ENCODE measurements around the gene ASCL5.

The ASCL5 gene

DNA sequence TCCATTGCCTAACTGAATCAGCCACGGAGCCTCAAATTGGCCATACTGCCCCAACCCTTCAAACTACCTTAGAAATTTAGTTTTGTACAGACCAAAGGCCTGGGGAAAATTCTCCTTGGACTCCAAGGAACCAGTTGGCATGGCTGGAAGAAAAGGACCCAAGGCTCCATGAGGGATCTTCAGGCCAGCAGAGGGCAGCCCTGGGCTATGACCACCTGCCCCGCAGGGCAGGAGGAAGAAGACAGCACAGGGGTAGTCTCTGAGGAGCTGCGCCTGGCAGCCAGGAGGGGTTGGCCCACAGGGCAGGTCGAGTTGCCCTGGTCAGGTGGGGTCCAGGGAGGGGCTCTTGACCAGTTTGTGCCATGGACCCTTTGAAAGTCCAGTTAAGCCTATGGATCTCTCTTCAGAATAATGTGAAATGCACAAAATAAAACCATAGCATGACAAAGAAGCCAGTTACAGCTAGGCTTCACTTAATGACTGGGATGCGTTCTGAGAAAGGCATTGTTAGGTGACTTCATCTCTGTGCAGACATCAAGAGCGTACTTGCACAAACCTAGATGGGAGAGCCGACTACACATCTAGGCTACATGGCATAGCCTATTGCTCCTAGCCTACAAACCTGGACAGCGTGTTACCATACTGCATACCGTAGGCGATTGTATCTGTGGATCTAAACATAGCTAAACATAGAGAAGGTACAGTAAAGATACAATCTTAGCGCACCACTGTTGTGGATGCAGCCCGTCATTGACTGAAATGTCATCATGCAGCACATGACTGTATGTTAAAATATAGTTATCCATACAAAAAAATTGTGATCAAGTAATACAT, 40.9 kb downstream of the ASCL5 start:
- peak; percentile 29 for DNase-seq (ENCODE audit: low spot score)

DNA sequence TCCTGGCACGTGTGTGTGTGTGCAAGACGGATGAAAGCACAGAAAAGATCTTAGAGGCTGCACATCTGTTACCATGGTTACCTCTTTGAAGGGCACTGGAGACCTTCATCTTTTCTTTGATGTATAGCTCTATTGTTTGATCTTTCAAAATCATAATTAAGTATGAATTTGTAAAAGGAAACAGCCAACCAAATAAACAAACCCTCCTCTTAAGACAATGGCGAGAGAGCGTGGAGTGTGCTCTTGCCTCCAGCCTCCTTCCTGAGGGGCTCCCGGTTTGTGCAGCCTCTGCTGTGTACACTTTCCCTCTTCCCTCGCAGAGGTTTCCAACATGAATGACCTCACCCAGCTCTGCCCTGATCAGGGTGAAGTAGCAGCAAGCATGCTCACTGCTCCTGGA, 42.7 kb downstream of the ASCL5 start:
- DNase-seq (ENCODE audit: low spot score), result no peak

GRCh38 chr1:201083741-201084140, 43.2 kb downstream of the ASCL5 start:
- DNase-seq (ENCODE audit: low spot score), result no peak

GRCh38 chr1:201080135-201080534, 46.8 kb downstream of the ASCL5 start:
- DNase-seq (ENCODE audit: low spot score), result no peak

- DNase-seq (ENCODE audit: low spot score), result no peak
Observed at GRCh38 chr1:201077736-201078135, 49.2 kb downstream of the ASCL5 start.

- DNase-seq (ENCODE audit: low spot score), result no peak
Observed at GRCh38 chr1:201077116-201077515, 49.9 kb downstream of the ASCL5 start.

- no peak for DNase-seq (ENCODE audit: low spot score)
Observed at GRCh38 chr1:201076092-201076491, 50.9 kb downstream of the ASCL5 start.

DNA sequence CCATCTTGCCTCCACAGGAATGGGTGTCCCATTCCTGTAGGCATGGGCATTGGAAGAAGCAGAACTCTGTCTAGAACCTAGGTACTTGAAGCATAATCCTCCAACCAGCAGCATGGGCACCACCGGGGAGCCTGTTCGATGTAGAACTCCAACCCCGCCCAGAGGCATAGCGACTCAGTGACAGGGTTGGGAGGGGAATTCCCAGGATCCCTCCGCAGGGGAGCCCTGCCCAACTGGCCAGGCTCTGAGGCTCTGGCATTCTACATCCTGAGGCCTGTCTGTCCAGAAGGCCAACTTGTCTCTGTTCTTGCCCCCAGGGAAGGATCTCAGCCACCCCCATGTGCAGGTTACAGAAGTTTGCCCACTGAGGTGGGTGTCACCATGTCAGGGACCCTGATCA, 53.0 kb downstream of the ASCL5 start:
- DNase-seq (ENCODE audit: low spot score), result no peak

DNA sequence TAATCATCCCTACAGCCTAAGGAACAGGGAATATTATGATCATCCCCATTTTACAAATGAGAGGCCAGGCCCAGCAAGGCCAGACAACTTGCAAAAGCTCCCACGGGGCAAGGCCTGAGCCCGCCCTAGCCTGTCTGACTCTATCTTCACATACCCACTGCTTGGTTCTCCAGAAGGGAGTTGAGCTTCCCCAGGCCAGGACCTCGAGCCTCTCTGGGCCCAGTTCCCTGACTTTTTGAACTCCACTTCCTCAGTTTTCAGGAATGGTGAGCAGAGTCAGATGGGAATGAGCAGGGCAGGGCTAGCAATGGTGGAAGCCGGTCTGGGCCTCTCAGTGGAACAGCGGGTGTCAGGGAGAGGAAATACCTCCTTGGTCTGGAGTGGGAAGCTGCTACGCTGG, 54.1 kb downstream of the ASCL5 start:
- DNase-seq (ENCODE audit: low spot score), result no peak

DNA sequence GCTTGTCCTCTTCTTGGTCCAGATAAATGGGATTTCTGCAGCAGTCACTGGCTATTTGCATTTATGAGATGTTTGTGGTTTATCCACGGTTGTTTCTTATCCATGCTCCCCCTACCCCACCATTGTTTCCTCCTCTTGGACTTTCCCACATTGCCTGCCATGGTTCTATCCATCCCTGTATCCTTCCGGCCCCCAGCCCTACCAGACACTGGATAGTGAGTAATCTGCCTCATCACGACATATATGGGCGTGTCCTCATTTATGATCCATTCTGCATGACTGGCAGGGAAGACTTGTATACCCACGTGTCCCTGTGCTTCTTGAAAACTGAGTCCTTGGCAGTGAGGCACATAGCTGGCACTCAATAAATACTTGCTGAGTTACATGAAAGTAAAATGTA, 54.8 kb downstream of the ASCL5 start:
- no peak for DNase-seq (ENCODE audit: low spot score)

DNA sequence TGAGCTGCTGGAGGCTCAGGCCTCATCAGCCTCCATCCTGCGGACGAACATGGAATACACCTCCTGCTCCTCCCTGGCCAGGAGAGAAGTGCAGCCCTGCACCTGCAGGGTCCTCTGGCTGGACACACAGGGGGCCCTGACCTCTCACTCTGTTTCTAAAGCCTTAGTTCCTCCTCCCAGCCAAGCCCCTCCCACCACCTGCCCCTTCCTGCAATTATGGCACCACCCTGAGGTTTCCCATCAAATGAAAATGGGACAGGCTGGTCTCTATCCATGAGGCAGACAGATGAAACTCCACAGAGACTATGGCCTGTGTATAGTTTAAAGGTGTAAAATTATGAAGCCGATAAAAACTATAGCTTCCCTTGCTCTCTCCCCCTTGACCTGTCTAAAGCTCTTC, 57.3 kb downstream of the ASCL5 start:
- no peak for DNase-seq (ENCODE audit: low spot score)

GRCh38 chr1:201068976-201069375, 58.0 kb downstream of the ASCL5 start:
- DNase-seq (ENCODE audit: low spot score), result no peak

DNA sequence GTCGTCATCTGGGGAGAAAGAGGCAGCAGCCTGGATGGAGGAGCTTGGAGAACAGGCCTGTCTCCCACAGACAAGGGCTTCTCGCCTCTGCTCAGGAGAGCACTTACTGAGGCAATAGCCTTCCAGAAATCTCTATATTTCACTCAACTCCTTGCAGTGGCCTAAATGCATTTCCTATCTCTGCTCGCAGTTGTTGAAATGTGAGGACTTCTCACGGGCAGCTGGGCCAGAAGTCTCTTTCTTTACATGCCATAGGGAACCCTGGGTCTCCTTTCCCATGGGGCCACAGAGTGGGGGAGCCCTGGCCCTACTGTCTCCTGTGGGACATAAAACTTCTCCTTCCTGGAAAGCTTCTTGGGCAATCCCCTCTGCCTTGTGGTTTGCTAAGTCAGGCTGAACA, 60.0 kb downstream of the ASCL5 start:
- no peak for DNase-seq (ENCODE audit: low spot score)

DNA sequence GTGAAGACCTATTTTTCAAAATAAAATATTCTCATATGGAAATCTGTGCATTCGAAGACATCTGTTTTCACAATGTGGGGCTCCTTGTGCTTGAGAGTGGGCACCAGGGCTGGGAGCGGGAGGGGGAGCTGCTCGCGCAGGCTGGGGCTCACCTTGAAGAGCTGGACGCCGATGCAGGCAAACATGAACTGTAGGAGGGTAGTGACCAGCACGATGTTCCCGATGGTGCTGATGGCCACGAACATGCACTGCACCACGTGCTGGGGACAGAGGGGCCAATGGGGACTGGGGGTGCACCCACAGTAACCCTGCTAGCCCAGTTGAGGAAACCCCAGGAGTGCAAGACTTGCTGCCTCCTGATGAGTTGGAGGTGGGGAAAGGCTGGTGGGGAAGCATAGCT, 61.3 kb downstream of the ASCL5 start:
- no peak for DNase-seq (ENCODE audit: low spot score)

GRCh38 chr1:201064806-201065205, 62.2 kb downstream of the ASCL5 start:
- no peak for DNase-seq (ENCODE audit: low spot score)

Measured in SK-N-DZ (cell line).